RCC 7860 (cell line): ENCODE data around the gene MTF1.

Experiments
- DNase-seq: peaks from one replicate; pipeline ENCODE4 v3.0.0-alpha.2; 2015; ENCODE audit warnings: low spot score
- FAIRE-seq: peaks from 2 replicates; lab custom pipeline; 2012; peaks lifted over from hg19 to GRCh38; lab: Jason Lieb, UNC

The MTF1 gene

GRCh38 chr1:37868466-37868865 is 9.1 kb upstream of the MTF1 start:
- FAIRE-seq (no peak), DNase-seq (no peak)

GRCh38 chr1:37867784-37868183 is 8.4 kb upstream of the MTF1 start:
- no peak for DNase-seq
- FAIRE-seq = no peak

- FAIRE-seq = no peak
Observed at GRCh38 chr1:37866491-37866890, 7.1 kb upstream of the MTF1 start.

GRCh38 chr1:37865348-37866120 is 6.1 kb upstream of the MTF1 start:
- FAIRE-seq (no peak), DNase-seq (peak; percentile 51)

More at GRCh38 chr1:37866491-37866890, 7.1 kb upstream of the MTF1 start:
- DNase-seq = no peak

GRCh38 chr1:37862330-37862729 is 2.9 kb upstream of the MTF1 start:
- DNase-seq (peak; percentile 73), FAIRE-seq (no peak)

GRCh38 chr1:37861151-37861550 is 1.8 kb upstream of the MTF1 start:
- DNase-seq = no peak
- FAIRE-seq = no peak

GRCh38 chr1:37860346-37860666 is 914 bp upstream of the MTF1 start:
- no peak for FAIRE-seq

GRCh38 chr1:37858931-37859506 is 373 bp downstream of the MTF1 start:
- DNase-seq = no peak
- no peak for FAIRE-seq

More at GRCh38 chr1:37860346-37860666, 914 bp upstream of the MTF1 start:
- DNase-seq = no peak

GRCh38 chr1:37854406-37854805 is 5.0 kb downstream of the MTF1 start:
- DNase-seq (no peak), FAIRE-seq (no peak)

GRCh38 chr1:37853157-37853556 is 6.2 kb downstream of the MTF1 start:
- FAIRE-seq = no peak

GRCh38 chr1:37851782-37852210 is 7.6 kb downstream of the MTF1 start:
- no peak for DNase-seq
- FAIRE-seq = no peak

More at GRCh38 chr1:37853157-37853556, 6.2 kb downstream of the MTF1 start:
- DNase-seq = no peak

- FAIRE-seq (no peak), DNase-seq (no peak)
Observed at GRCh38 chr1:37851262-37851661, 8.1 kb downstream of the MTF1 start.

GRCh38 chr1:37850352-37850955 is 8.9 kb downstream of the MTF1 start:
- no peak for DNase-seq
- no peak for FAIRE-seq

- FAIRE-seq (no peak), DNase-seq (no peak)
Observed at GRCh38 chr1:37849480-37849879, 9.9 kb downstream of the MTF1 start.

GRCh38 chr1:37846647-37847339 is 12.6 kb downstream of the MTF1 start:
- DNase-seq (no peak), FAIRE-seq (no peak)

- FAIRE-seq (no peak), DNase-seq (no peak)
Observed at GRCh38 chr1:37845786-37846185, 13.6 kb downstream of the MTF1 start.

- DNase-seq = no peak
- no peak for FAIRE-seq
Observed at GRCh38 chr1:37845049-37845646, 14.2 kb downstream of the MTF1 start.

GRCh38 chr1:37844536-37844935 is 14.9 kb downstream of the MTF1 start:
- no peak for FAIRE-seq
- no peak for DNase-seq

GRCh38 chr1:37841652-37842051 is 17.7 kb downstream of the MTF1 start:
- FAIRE-seq (no peak), DNase-seq (no peak)

- FAIRE-seq (no peak), DNase-seq (no peak)
Observed at GRCh38 chr1:37840711-37841110, 18.7 kb downstream of the MTF1 start.

- FAIRE-seq = no peak
- DNase-seq = no peak
Observed at GRCh38 chr1:37839676-37840075, 19.7 kb downstream of the MTF1 start.
